Measurements from ENCODE around the gene TNFRSF19.
"Not testable (repeated sequence)": the region's sequence is repeated elsewhere in the genome, so short reads cannot be mapped to it uniquely, and the experiment has no call there.

TNFRSF19 gene, protein sequence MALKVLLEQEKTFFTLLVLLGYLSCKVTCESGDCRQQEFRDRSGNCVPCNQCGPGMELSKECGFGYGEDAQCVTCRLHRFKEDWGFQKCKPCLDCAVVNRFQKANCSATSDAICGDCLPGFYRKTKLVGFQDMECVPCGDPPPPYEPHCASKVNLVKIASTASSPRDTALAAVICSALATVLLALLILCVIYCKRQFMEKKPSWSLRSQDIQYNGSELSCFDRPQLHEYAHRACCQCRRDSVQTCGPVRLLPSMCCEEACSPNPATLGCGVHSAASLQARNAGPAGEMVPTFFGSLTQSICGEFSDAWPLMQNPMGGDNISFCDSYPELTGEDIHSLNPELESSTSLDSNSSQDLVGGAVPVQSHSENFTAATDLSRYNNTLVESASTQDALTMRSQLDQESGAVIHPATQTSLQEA

DNA sequence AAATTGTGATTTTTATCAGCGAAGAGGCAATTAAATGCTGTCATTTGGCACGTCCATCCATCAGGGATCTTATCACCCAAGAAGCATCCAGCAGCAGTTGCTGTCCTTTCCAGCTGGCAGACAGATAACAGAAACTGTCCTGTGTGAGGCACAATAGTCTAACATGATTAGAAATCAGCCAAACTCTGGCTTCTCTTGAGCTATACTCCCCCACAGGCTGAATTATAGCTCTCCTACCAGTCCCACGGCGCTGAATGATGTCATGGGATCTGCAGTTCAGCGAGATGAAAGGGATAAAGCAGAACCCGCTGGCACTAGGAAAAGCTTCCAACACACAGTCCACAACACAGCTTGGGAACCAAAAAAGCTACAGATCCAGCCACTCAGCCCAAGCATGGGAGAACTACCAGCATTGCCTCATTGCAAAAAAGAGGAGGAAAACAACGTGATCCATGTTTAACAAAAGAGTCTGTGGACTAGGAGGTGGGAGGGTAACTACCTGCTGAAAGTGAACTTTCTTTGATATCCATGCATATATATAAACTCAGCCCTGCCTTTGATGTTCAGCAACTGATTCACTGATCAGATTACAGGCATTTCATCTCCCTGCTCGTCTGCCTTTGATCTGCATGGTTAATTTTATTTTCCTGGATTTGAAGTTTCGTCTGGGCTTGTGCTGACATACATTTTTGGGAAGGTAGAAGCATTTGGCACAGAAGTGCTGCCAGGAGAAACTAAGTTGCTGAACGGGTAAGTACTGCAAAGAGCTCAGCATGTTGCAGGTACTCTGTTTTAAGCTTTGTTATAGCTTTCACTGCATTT, at the start of gene TNFRSF19:
TNFRSF19 (plus strand) TSS at position 314 of the 822 bp plus-strand sequence. CDS start 19,772 bp downstream, outside the sequence.
- no peaks in the 10 kb centered on the region for H3K27me3 ChIP-seq (ENCODE audit: control insufficient read depth, insufficient read depth, low read length)

DNA sequence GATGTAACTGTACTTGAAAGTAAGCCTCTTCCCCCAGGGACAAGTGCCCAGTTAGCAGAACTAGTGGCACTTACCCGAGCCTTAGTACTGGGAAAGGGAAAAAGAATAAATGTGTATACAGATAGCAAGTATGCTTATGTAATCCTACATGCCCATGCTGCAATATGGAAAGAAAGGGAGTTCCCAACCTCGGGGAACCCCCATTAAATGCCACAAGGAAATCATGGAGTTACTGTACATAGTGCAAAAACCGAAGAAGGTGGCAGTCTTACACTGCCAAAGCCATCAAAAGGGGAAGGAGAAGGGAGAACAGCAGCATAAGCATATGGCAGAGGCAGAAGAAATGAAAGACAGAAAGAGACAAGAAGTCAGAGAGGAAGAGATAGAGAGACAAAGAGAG, 40.3 kb upstream of the TNFRSF19 start:
- not testable (repeated sequence) for H3K4me1 ChIP-seq (ENCODE audit: control insufficient read depth, insufficient read depth, low read length); H3K27ac ChIP-seq (ENCODE audit: low read depth, low read length); H3K9ac ChIP-seq (ENCODE audit: low read length); H3K36me3 ChIP-seq (ENCODE audit: control insufficient read depth, insufficient read depth, low read length); H3K4me3 ChIP-seq (ENCODE audit: low read length); H3K27me3 ChIP-seq (ENCODE audit: control insufficient read depth, insufficient read depth, low read length)

More for the DNA sequence above, at the start of gene TNFRSF19:
- H3K9ac ChIP-seq (ENCODE audit: low read length), result no peak within 1 kb of the TSS
- no peaks in the 10 kb centered on the region for H3K4me1 ChIP-seq (ENCODE audit: control insufficient read depth, insufficient read depth, low read length)
- peak within 1 kb of the TSS; percentile 0 for H3K27ac ChIP-seq (ENCODE audit: low read depth, low read length)
- H3K4me3 ChIP-seq (ENCODE audit: low read length), result peak within 1 kb of the TSS; percentile 30
- H3K36me3 ChIP-seq (ENCODE audit: control insufficient read depth, insufficient read depth, low read length), result no peaks in the 10 kb centered on the region

DNA sequence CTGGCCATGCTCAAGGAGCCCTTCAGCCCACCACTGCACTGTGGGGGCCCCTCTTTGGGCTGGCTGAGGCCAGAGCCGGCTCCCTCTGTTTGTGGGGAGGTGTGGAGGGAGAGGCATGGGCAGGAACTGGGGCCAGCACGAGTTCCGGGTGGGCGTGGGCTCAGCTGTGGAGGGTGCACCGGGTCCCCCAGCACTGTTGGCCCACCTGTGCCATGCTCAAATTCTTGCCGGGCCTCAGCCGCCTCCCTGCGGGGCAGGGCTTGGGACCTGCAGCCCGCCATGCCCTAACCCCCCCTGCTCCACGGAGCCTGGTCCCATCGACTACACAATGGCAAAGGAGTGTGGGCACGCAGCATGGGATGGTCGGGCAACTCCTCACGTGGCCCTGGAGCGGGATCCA, 38.8 kb upstream of the TNFRSF19 start:
- Histone ChIP-seq H3K4me3 (ENCODE audit: low read length) (no peak overlapping the region), H3K36me3 (ENCODE audit: control insufficient read depth, insufficient read depth, low read length) (no peaks in the 10 kb centered on the region), H3K27me3 (ENCODE audit: control insufficient read depth, insufficient read depth, low read length) (no peaks in the 10 kb centered on the region), H3K4me1 (ENCODE audit: control insufficient read depth, insufficient read depth, low read length) (no peaks in the 10 kb centered on the region), H3K9ac (ENCODE audit: low read length) (no peak overlapping the region), H3K27ac (ENCODE audit: low read depth, low read length) (no peak overlapping the region)

DNA sequence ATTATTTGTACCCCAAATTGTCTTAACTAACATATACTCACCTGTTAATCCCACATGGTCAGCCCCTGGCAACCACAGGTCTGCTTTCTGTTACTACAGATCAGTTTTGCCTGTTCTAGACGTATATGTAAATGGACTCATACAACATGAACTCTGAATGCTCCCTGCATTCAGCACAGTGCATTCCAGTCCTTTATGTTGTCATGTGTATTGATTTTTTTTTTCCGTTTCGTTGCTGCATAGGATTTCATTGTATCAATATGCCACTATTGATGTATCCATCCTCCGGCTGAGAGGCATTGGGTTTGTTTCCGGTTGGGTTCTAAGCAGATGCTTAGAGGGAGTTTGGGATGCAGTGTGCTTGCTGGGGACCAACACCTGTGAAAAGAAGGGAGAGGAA, 36.1 kb upstream of the TNFRSF19 start:
- no peaks in the 10 kb centered on the region for H3K27me3 ChIP-seq (ENCODE audit: control insufficient read depth, insufficient read depth, low read length)
- H3K36me3 ChIP-seq (ENCODE audit: control insufficient read depth, insufficient read depth, low read length), result no peaks in the 10 kb centered on the region
- no peak overlapping the region for H3K4me3 ChIP-seq (ENCODE audit: low read length)
- no peaks in the 10 kb centered on the region for H3K4me1 ChIP-seq (ENCODE audit: control insufficient read depth, insufficient read depth, low read length)
- no peak overlapping the region for H3K9ac ChIP-seq (ENCODE audit: low read length)
- H3K27ac ChIP-seq (ENCODE audit: low read depth, low read length), result no peak overlapping the region

DNA sequence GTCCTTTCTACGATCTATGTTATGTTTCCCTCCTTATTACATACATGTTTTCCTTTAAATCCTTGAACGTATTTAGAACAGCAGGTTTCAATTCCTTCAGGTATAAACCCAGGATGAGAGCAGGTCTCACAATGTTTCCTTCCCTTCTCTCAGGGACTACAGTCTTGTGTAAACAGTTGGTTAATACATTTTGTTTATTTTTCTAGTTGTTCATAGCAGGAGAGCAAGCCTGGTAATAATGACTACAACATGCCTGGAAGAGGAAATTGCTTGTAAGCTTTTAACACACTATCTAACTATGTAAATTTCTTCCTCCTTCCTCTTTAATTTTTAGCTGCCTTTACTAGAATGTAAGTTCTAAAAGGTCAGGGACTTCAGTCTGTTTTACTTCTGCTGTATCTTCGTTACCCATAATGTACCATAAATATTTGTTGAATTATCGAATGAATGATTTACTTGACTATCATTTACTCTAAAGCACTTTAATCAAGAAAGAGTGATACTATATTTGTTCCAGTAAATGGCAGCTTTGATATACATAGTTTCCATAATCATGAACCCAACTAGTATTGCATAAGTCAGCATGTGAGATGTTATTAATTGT, 28.9 kb upstream of the TNFRSF19 start:
- H3K4me1 ChIP-seq (ENCODE audit: control insufficient read depth, insufficient read depth, low read length), result no peaks in the 10 kb centered on the region
- H3K27me3 ChIP-seq (ENCODE audit: control insufficient read depth, insufficient read depth, low read length), result no peaks in the 10 kb centered on the region
- no peak overlapping the region for H3K4me3 ChIP-seq (ENCODE audit: low read length)
- no peak overlapping the region for H3K9ac ChIP-seq (ENCODE audit: low read length)
- H3K36me3 ChIP-seq (ENCODE audit: control insufficient read depth, insufficient read depth, low read length), result no peaks in the 10 kb centered on the region
- no peak overlapping the region for H3K27ac ChIP-seq (ENCODE audit: low read depth, low read length)

DNA sequence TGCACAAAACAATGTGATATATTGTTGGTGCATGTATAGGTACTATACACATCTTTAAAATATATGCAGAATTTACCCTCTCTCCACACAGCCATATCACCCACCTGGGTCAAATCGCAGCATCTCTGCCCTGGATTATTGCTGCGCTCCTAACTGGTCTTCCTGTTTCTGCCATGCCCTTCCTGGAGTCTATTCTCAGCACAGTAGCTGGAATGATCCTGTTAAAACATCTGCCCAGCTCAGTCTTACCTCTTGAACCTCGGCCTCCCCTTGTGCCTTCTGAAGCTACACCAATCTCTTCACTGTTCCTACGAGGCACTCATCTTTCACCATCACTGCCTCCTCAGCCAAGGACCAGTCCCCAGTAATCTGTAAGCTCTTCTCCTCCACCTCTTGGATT, 25.5 kb upstream of the TNFRSF19 start:
- Histone ChIP-seq H3K9ac (ENCODE audit: low read length) (no peak overlapping the region), H3K4me3 (ENCODE audit: low read length) (no peak overlapping the region), H3K27me3 (ENCODE audit: control insufficient read depth, insufficient read depth, low read length) (no peaks in the 10 kb centered on the region), H3K27ac (ENCODE audit: low read depth, low read length) (no peak overlapping the region), H3K36me3 (ENCODE audit: control insufficient read depth, insufficient read depth, low read length) (no peaks in the 10 kb centered on the region), H3K4me1 (ENCODE audit: control insufficient read depth, insufficient read depth, low read length) (no peaks in the 10 kb centered on the region)

DNA sequence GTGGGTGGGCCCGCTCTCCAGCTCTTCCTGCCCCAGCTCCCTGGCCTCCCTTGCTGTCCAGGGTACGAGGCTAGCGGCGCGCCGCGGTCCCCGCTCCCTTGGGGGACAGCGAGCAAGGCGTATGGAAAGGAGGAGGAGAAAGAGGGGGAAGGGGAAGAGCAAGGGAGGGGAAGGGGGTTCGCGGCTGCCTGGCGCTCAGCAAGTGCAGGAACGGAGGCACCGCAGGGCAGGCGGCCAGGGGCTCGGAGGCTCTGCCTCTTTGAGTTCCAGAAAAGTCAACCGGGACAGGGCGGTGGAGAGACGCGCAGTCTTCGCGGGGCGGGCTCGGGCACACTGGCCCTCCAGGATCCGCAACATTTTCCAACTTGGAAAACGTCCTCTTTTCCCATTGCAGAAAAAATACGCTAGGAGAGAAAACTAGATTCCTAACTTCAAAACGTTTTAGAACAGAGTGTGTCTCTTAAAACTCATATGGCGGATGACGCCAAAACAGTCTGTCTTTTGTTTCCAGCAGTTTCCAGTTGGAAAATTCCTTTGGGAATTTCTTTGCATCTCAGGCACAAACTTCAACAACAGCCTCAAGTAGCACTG, 23.1 kb upstream of the TNFRSF19 start:
- Histone ChIP-seq H3K9ac (ENCODE audit: low read length) (no peak overlapping the region), H3K27me3 (ENCODE audit: control insufficient read depth, insufficient read depth, low read length) (no peaks in the 10 kb centered on the region), H3K36me3 (ENCODE audit: control insufficient read depth, insufficient read depth, low read length) (no peaks in the 10 kb centered on the region), H3K27ac (ENCODE audit: low read depth, low read length) (peak overlapping the region; percentile 75), H3K4me3 (ENCODE audit: low read length) (peak overlapping the region; percentile 65), H3K4me1 (ENCODE audit: control insufficient read depth, insufficient read depth, low read length) (no peaks in the 10 kb centered on the region)

DNA sequence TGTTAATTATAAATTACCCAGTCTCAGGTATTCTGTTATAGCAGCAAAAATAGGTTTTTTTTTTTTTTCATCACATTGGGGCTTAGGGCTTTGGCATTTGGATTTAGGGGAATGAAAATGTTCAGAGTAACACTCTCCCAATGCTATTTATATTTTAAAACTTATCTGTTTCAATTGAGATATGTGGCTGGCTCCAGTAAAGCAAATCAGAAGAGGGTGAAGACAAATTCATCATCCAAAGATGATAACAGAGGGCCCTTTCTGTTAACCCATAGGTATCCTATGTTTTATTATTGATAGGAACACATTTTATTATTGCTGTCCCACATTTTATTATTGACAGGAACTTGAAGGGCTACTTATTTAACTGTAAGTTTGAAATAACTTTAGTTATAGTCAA, 20.5 kb upstream of the TNFRSF19 start:
- Histone ChIP-seq H3K4me3 (ENCODE audit: low read length) (no peak overlapping the region), H3K4me1 (ENCODE audit: control insufficient read depth, insufficient read depth, low read length) (no peaks in the 10 kb centered on the region), H3K36me3 (ENCODE audit: control insufficient read depth, insufficient read depth, low read length) (no peaks in the 10 kb centered on the region), H3K9ac (ENCODE audit: low read length) (no peak overlapping the region), H3K27ac (ENCODE audit: low read depth, low read length) (no peak overlapping the region), H3K27me3 (ENCODE audit: control insufficient read depth, insufficient read depth, low read length) (no peaks in the 10 kb centered on the region)

DNA sequence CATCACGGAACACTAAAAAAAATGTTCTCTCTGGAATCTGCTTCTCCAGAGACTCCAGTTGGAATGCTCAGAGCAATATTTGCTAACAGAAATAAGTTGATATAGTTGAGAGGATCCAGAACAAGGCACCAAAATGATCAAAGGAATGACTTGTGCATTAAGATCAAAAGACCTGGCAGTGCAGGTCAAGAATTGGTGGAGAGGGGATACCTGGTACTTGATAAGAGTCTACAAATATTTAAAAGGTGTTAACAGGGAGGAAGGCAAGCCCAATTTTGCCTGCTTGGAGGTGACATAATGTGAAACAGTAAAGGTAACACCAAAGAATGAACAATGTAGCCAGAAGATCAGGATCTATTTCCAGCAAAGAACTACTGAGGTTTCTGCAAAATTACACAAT, 20.0 kb upstream of the TNFRSF19 start:
- Histone ChIP-seq H3K36me3 (ENCODE audit: control insufficient read depth, insufficient read depth, low read length) (no peaks in the 10 kb centered on the region), H3K9ac (ENCODE audit: low read length) (no peak overlapping the region), H3K27me3 (ENCODE audit: control insufficient read depth, insufficient read depth, low read length) (no peaks in the 10 kb centered on the region), H3K4me1 (ENCODE audit: control insufficient read depth, insufficient read depth, low read length) (no peaks in the 10 kb centered on the region), H3K27ac (ENCODE audit: low read depth, low read length) (no peak overlapping the region), H3K4me3 (ENCODE audit: low read length) (no peak overlapping the region)

DNA sequence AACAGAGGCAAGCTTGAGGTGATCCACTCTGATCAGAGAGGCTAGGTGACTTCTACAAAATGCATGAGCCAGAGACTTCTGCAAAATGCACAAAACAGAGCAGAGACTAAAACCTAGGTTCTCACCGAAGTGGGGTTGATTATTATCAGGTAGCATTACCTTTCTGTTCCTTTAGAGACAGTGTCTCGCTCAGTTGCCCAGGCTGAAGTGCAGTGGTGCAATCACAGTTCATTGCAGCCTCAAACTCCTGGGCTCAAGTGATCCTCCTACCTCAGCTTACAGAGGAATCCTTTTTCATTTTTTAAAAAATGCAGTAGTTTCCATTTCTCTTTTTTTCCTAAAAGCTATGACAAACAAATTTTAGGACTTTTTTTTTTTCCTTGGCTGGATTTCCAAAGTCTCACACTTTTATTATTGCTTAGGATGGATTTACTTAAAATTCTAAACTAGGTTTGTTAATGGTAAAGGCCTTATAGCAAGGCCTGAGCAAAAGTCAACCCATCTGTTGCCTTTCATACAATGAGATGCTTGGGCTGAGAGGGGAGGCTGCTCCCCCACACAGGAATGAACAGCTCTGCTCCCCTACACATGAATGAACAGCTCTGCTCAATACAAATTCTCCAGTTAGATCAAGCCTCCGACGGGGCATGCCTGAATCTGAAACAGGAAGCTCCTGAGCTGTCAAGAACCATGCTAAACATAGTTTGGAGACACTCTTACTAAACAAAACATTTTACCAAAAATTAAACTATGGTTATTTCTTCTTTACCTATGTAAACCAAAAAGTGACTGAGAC, 18.8 kb upstream of the TNFRSF19 start:
- Histone ChIP-seq H3K9ac (ENCODE audit: low read length) (no peak overlapping the region), H3K4me3 (ENCODE audit: low read length) (no peak overlapping the region), H3K36me3 (ENCODE audit: control insufficient read depth, insufficient read depth, low read length) (no peaks in the 10 kb centered on the region), H3K27me3 (ENCODE audit: control insufficient read depth, insufficient read depth, low read length) (no peaks in the 10 kb centered on the region), H3K4me1 (ENCODE audit: control insufficient read depth, insufficient read depth, low read length) (no peaks in the 10 kb centered on the region), H3K27ac (ENCODE audit: low read depth, low read length) (no peak overlapping the region)

DNA sequence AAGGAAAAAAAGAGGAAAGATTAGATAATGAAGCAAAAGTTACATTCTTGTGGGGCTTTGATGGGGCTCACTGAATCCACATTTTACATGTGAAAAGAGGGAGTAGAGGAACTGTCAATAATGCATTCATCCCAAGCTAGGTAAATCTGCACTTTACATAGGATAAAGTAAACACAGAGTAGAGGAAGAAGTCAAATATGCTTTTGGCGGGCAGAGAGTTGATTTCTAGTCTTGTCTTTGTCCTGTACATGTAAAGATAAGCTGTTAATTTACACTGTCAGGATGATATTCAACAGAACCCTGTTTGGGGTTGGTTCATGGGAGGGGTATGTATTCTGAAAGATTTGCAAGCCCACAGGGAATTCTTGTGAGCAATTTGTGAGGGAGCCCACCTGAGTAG, 18.0 kb upstream of the TNFRSF19 start:
- Histone ChIP-seq H3K9ac (ENCODE audit: low read length) (no peak overlapping the region), H3K27me3 (ENCODE audit: control insufficient read depth, insufficient read depth, low read length) (no peaks in the 10 kb centered on the region), H3K4me1 (ENCODE audit: control insufficient read depth, insufficient read depth, low read length) (no peaks in the 10 kb centered on the region), H3K4me3 (ENCODE audit: low read length) (no peak overlapping the region), H3K27ac (ENCODE audit: low read depth, low read length) (no peak overlapping the region), H3K36me3 (ENCODE audit: control insufficient read depth, insufficient read depth, low read length) (no peaks in the 10 kb centered on the region)

Measured in rectal smooth muscle tissue (tissue), 1 donor.